H1 (cell line): ENCODE measurements around the gene SPATS2. TPM values are rescaled to one million over a fixed set of nuclear protein-coding genes. Genes with fewer than 3 reads are reported as not detected.
A peak's percentile ranks its signal among the peaks of the same experiment; 100 is the strongest.

ENCODE experiments used
- CTCF ChIA-PET: fragments of 300-600 bp; sonication (Branson Sonifier 250); formaldehyde crosslinking; loops from one replicate; lab custom pipeline; 2021; ENCODE audit not compliant: partially characterized antibody; lab: Charles Lee
- POLR2A ChIA-PET: fragments of 300-600 bp; sonication (Branson Sonifier 250); formaldehyde crosslinking; loops from one replicate; lab custom pipeline; 2021; ENCODE audit warnings: inconsistent platforms; ENCODE audit not compliant: partially characterized antibody; lab: Charles Lee
- DNase-seq, 2 experiments: peaks; one replicate each; pipeline versions ENCODE4 v3.0.0 to v3.0.0-alpha.2; 2010 to 2022; ENCODE audit warnings: low spot score in 2 of 2, low read depth in 1 of 2, mixed read lengths in 1 of 2
- FAIRE-seq: peaks from 2 replicates; lab custom pipeline; 2011; peaks lifted over from hg19 to GRCh38; lab: Jason Lieb, UNC
- H2AFZ ChIP-seq: 2 replicates; pipeline ENCODE4 v1.8.1; 2012; ENCODE audit warnings: low read length, inconsistent platforms
- H2AK5ac ChIP-seq: 2 replicates; pipeline ENCODE4 v1.6.1; 2013; ENCODE audit warnings: low read depth, low read length
- H2BK120ac ChIP-seq: replicated peaks from 2 replicates; pipeline ENCODE3; 2013; ENCODE audit warnings: low read depth, low read length, inconsistent platforms
- H2BK12ac ChIP-seq: 2 replicates; pipeline ENCODE4 v1.6.1; 2013; ENCODE audit warnings: low read depth, low read length
- H2BK15ac ChIP-seq: 2 replicates; pipeline ENCODE4 v1.6.1; 2013; ENCODE audit warnings: low read length
- H2BK20ac ChIP-seq: 2 replicates; pipeline ENCODE4 v1.6.1; 2013; ENCODE audit warnings: low read length
- H2BK5ac ChIP-seq: 2 replicates; pipeline ENCODE4 v1.6.1; 2013; ENCODE audit warnings: low read depth, low read length
- H3K14ac ChIP-seq: 2 replicates; pipeline ENCODE4 v1.6.1; 2013; ENCODE audit warnings: inconsistent platforms; ENCODE audit not compliant: insufficient read length
- H3K18ac ChIP-seq: 2 replicates; pipeline ENCODE4 v1.6.1; 2013; ENCODE audit warnings: low read length; ENCODE audit errors: extremely low read depth
- H3K23ac ChIP-seq: 2 replicates; pipeline ENCODE4 v1.6.1; 2013; ENCODE audit warnings: inconsistent platforms; ENCODE audit not compliant: insufficient read length
- H3K23me2 ChIP-seq: 2 replicates; pipeline ENCODE4 v1.6.1; 2013; ENCODE audit warnings: low read depth, low read length
- H3K27ac ChIP-seq: 2 replicates; pipeline ENCODE4 v1.6.1; 2011; ENCODE audit warnings: low read depth, low read length, inconsistent platforms
- H3K27me3 ChIP-seq, 4 experiments: replicated peaks in 1 of 4; 1 replicate in 1 of 4; 2 replicates in 3 of 4; pipeline versions ENCODE4 v1.6.1 to v1.8.1; 2011 to 2013; ENCODE audit warnings: low read length in 3 of 4, mild to moderate bottlenecking in 3 of 4, inconsistent platforms in 2 of 4, mixed read lengths in 2 of 4, moderate library complexity in 1 of 4; ENCODE audit not compliant: control insufficient read depth in 3 of 4, insufficient read depth in 3 of 4; ENCODE audit errors: extremely low read depth in 1 of 4
- H3K36me3 ChIP-seq, 4 experiments: 2 replicates each; pipeline versions ENCODE4 v1.6.1 to v1.8.1; 2011 to 2013; ENCODE audit warnings: mild to moderate bottlenecking in 4 of 4, low read length in 3 of 4, moderate library complexity in 2 of 4, control low read depth in 1 of 4, inconsistent platforms in 1 of 4; ENCODE audit not compliant: insufficient read depth in 4 of 4, control insufficient read depth in 2 of 4
- H3K4ac ChIP-seq: replicated peaks from 2 replicates; pipeline ENCODE3; 2013; ENCODE audit warnings: low read length, low read depth, mixed read lengths, inconsistent platforms; ENCODE audit not compliant: insufficient read length
- H3K4me1 ChIP-seq, 4 experiments: replicated peaks in 1 of 4; 1 replicate in 1 of 4; 2 replicates in 3 of 4; pipeline versions ENCODE4 v1.6.1 to v1.8.1; 2011 to 2013; ENCODE audit warnings: low read length in 3 of 4, inconsistent platforms in 2 of 4, mixed read lengths in 1 of 4; ENCODE audit not compliant: insufficient read depth in 4 of 4, control insufficient read depth in 3 of 4
- H3K4me2 ChIP-seq, 2 experiments: 2 replicates each; pipeline versions ENCODE4 v1.6.1 to v1.8.1; 2011 to 2013; ENCODE audit warnings: low read depth in 2 of 2, low read length in 2 of 2, control low read depth in 1 of 2, inconsistent platforms in 1 of 2, mild to moderate bottlenecking in 1 of 2; ENCODE audit not compliant: insufficient read depth in 1 of 2
- H3K4me3 ChIP-seq, 4 experiments: fragments of 200-600, 300-600 bp in 1 of 4; sonication (generic), shearing (Covaris generic), sonication (Bioruptor Twin) in 1 of 4; 2 replicates each; pipeline versions ENCODE4 v1.5.1 to v1.8.1; 2011 to 2016; ENCODE audit warnings: low read length in 4 of 4, low read depth in 3 of 4, control low read depth in 2 of 4, inconsistent platforms in 2 of 4, mild to moderate bottlenecking in 2 of 4, mixed read lengths in 1 of 4, moderate library complexity in 1 of 4; ENCODE audit not compliant: insufficient read depth in 2 of 4; ENCODE audit errors: extremely low read depth in 1 of 4
- H3K56ac ChIP-seq: replicated peaks from 2 replicates; pipeline ENCODE3; 2013; ENCODE audit warnings: low read depth, mild to moderate bottlenecking, mixed read lengths, low read length, inconsistent platforms; ENCODE audit not compliant: insufficient read length
- H3K79me1 ChIP-seq: 2 replicates; pipeline ENCODE4 v1.6.1; 2013; ENCODE audit warnings: low read depth, low read length, control low read depth
- H3K79me2 ChIP-seq, 2 experiments: 2 replicates each; pipeline versions ENCODE4 v1.6.1 to v1.8.1; 2012 to 2013; ENCODE audit warnings: low read length in 2 of 2, mild to moderate bottlenecking in 2 of 2, inconsistent platforms in 1 of 2; ENCODE audit not compliant: insufficient read depth in 2 of 2, control insufficient read depth in 1 of 2
- H3K9ac ChIP-seq, 4 experiments: replicated peaks in 1 of 4; 1 replicate in 1 of 4; 2 replicates in 3 of 4; pipeline versions ENCODE4 v1.6.1 to v1.8.1; 2011 to 2013; ENCODE audit warnings: low read depth in 3 of 4, low read length in 3 of 4, control low read depth in 2 of 4, mild to moderate bottlenecking in 2 of 4, moderate library complexity in 2 of 4, inconsistent platforms in 1 of 4; ENCODE audit errors: extremely low read depth in 1 of 4
- H3K9me3 ChIP-seq, 2 experiments: 2 replicates each; pipeline versions ENCODE4 v1.6.1 to v1.8.1; 2012 to 2013; ENCODE audit warnings: mild to moderate bottlenecking in 2 of 2, moderate library complexity in 2 of 2, control low read depth in 1 of 2, inconsistent platforms in 1 of 2, low read depth in 1 of 2, low read length in 1 of 2, mixed read lengths in 1 of 2; ENCODE audit not compliant: insufficient read depth in 2 of 2
- H4K20me1 ChIP-seq, 2 experiments: replicated peaks in 1 of 2; 2 replicates each; pipeline versions ENCODE3 to v1.8.1; 2011 to 2013; ENCODE audit warnings: inconsistent platforms in 2 of 2, low read length in 2 of 2, mild to moderate bottlenecking in 1 of 2; ENCODE audit not compliant: insufficient read depth in 2 of 2, control insufficient read depth in 1 of 2
- H4K5ac ChIP-seq: 2 replicates; pipeline ENCODE4 v1.6.1; 2013; ENCODE audit warnings: low read length, low read depth, mixed read lengths, inconsistent platforms; ENCODE audit not compliant: insufficient read length
- H4K8ac ChIP-seq: 2 replicates; pipeline ENCODE4 v1.8.0; 2013; ENCODE audit warnings: mild to moderate bottlenecking, moderate library complexity, low read length, inconsistent platforms; ENCODE audit not compliant: insufficient read depth; ENCODE audit errors: extremely low read depth
- H4K91ac ChIP-seq: replicated peaks from 2 replicates; pipeline ENCODE3; 2013; ENCODE audit warnings: low read length, mixed read lengths, inconsistent platforms; ENCODE audit not compliant: insufficient read length
- E2F6 ChIP-seq: IDR thresholded peaks from 2 replicates; pipeline ENCODE4 v1.6.1; 2012; ENCODE audit warnings: inconsistent platforms
- GTF2F1 ChIP-seq: IDR thresholded peaks from 2 replicates; pipeline ENCODE4 v1.6.1; 2012; ENCODE audit warnings: low read depth, low read length, improper control_type of control experiment, borderline replicate concordance
- KDM5A ChIP-seq: fragments of 200-600 bp; IDR thresholded peaks from 2 replicates; pipeline ENCODE4 v1.7.1; 2012; ENCODE audit warnings: mild to moderate bottlenecking, low read length, inconsistent platforms, mixed read lengths
- POLR2A ChIP-seq, 2 experiments: IDR thresholded peaks; 1 replicate in 1 of 2; 2 replicates in 1 of 2; pipeline ENCODE4 v1.6.1; 2011; ENCODE audit warnings: low read depth in 2 of 2, low read length in 2 of 2, mild to moderate bottlenecking in 2 of 2; ENCODE audit errors: control extremely low read depth in 1 of 2
- RBBP5 ChIP-seq: IDR thresholded peaks from 2 replicates; pipeline ENCODE4 v1.7.1; 2012; ENCODE audit warnings: low read depth, mild to moderate bottlenecking, inconsistent platforms, low read length, moderate library complexity, borderline replicate concordance
- WGBS, 2 experiments: shearing (Covaris generic) in 1 of 2; methylation state at CpG; one replicate each; pipeline versions ENCODE4 v1.1.6 to v1.1.7; 2013 to 2015; ENCODE audit warnings: low lambda C conversion rate in 2 of 2, mixed read lengths in 2 of 2, inconsistent platforms in 1 of 2, low coverage in 1 of 2, missing lambda C conversion rate in 1 of 2; ENCODE audit not compliant: insufficient replicate concordance in 2 of 2, insufficient coverage in 1 of 2, insufficient read length in 1 of 2; ENCODE audit errors: extremely low coverage in 1 of 2, missing lambda C conversion rate in 1 of 2; 5-methylcytosine and 5-hydroxymethylcytosine counted together
- polyA plus RNA-seq, 7 experiments: library from polyadenylated mRNA; depleted of rRNA in 3 of 7; stranded (reverse) in 5 of 7; unstranded in 2 of 7; fragments of >200 nt in 5 of 7; fragments of 200-250 nt in 2 of 7; gene quantifications; 1 replicate in 5 of 7; 2 replicates in 1 of 7; 4 replicates in 1 of 7; pipeline versions ENCODE4 v1.2.1 to v1.2.3, GENCODE V29; 2011 to 2013; ENCODE audit warnings: missing spikeins in 2 of 7, mixed read lengths in 2 of 7
- total RNA-seq: library from RNA; stranded (reverse); fragmentation: NEBNext Ultra II Directional; extraction: Animal tissue kit (Norgen Biotek cat#: 25700); gene quantifications from 2 replicates; pipeline ENCODE4 v1.2.1, GENCODE V29; 2021

Gene SPATS2
- total and polyA plus RNA-seq, 2 of the 8 experiments (the other 6 are each of a cell fraction or from before 2014, with no cell fraction given): 19.2 to 24.5 TPM

DNA sequence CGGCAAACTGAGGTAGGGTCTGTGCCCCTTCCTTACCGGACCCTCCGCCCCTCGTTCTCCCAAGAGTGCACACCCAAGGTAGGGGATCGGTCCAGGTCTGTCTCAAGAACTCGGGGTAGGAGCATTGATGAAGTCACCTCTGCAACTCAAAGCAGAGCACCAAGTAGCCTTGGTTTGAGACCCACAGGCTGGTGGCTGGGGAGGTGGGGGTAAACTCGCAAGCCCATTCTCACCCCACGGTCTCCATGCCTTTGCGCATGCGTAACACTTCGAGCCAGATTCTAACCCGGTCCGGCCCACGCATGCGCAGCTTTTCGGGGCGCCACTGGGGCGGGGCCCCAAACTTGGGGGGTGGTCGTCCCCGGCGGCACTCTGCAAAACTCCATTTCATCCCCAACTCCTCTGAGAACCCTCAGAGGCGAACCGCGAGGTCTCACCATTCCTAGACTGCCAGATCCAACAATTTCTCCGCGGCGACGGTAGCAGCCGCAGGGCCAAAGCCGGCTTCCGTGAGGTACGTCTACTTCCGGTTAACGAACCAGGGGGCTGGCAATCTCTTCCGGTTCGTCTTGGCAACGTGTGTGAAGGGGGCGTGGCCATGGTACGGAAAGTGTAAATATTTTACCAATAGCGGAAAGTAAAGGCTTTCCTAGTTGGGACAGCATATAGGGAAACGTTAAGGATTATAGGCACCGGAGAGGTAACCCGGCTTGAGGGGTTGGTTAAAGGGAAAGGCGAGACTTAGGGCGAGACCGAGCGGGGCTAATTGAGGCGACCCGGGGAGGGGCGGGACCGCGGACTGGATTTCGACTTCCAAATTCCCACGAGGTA, 200.6 kb downstream of the SPATS2 start, which contains the start of gene MCRS1:
Gene MCRS1, minus strand, starts transcription at position 532 of the 831 bp plus-strand sequence. CDS start 1,411 bp downstream, outside the sequence.
- H4K5ac ChIP-seq: peak within 1 kb of the TSS; percentile 94
- no peak within 1 kb of the TSS for H3K56ac ChIP-seq
- no peak within 1 kb of the TSS for H2AK5ac ChIP-seq
- no peak within 1 kb of the TSS for H3K14ac ChIP-seq
- peaks cover 9 to 20% (median 12%) of the 10 kb centered on the region in 4 experiments; a peak in 6 of 8 replicates for H3K36me3 ChIP-seq
- DNase-seq (peak; percentile 44 to 92), FAIRE-seq (peak; percentile 45)
- H3K79me1 ChIP-seq: peaks cover 15% of the 10 kb centered on the region
- peak within 1 kb of the TSS; percentile 72 to 91 for H3K4me2 ChIP-seq
- CTCF ChIA-PET: interaction anchor here (0.9 to 7.7 kb wide), 7 partner anchors 10 to 221 kb away, joined by 3 to 115 read pairs (median 6); partner anchors contain the start of gene DNAJC22
- H4K8ac ChIP-seq: peak within 1 kb of the TSS; percentile 99; the same call in 1 of the 2 replicates
- no peaks in the 10 kb centered on the region for H3K9me3 ChIP-seq
- peak within 1 kb of the TSS; percentile 6; the same call in 1 of the 2 replicates for H2BK12ac ChIP-seq
- peaks cover 6% of the 10 kb centered on the region; the same call in 1 of the 2 replicates for H3K23me2 ChIP-seq
- H3K4ac ChIP-seq: no peak within 1 kb of the TSS
- no peaks in the 10 kb centered on the region for H3K27me3 ChIP-seq
- H3K18ac ChIP-seq: peak within 1 kb of the TSS; percentile 98
- no peak within 1 kb of the TSS for H3K23ac ChIP-seq
- no peaks in the 10 kb centered on the region; a peak in 3 of 7 replicates for H3K4me1 ChIP-seq
- peak within 1 kb of the TSS; percentile 89 for H2AFZ ChIP-seq
- H3K27ac ChIP-seq: peak within 1 kb of the TSS; percentile 89
- POLR2A ChIA-PET: interaction anchor here (0.7 to 9.1 kb wide), 15 partner anchors 9 to 284 kb away, joined by 3 to 72 read pairs (median 4); partner anchors contain the start of genes PRPF40B, SPATS2 and TMBIM6
- peak within 1 kb of the TSS; percentile 83 to 92 (median 91) for H3K9ac ChIP-seq
- H4K20me1 ChIP-seq: peaks cover 0 to 9% of the 10 kb centered on the region in 2 experiments
- H2BK5ac ChIP-seq: peak within 1 kb of the TSS; percentile 92
- no peak within 1 kb of the TSS for H2BK20ac ChIP-seq
- H3K4me3 ChIP-seq: peak within 1 kb of the TSS; percentile 75 to 100 (median 96)
- 1% methylated on average over 54 of the region's 54 CpGs; no CpG with 5 or more reads in 1 of the 2 experiments for WGBS, 2 experiments
- H2BK120ac ChIP-seq: no peak within 1 kb of the TSS
- H4K91ac ChIP-seq: peak within 1 kb of the TSS; percentile 54
- H3K79me2 ChIP-seq: peaks cover 0 to 33% of the 10 kb centered on the region in 2 experiments; a peak in 2 of 4 replicates
- H2BK15ac ChIP-seq: no peak within 1 kb of the TSS
- TF ChIP-seq KDM5A: peak; percentile 30; the same call in 1 of the 2 replicates
- no peak; the same call in 1 of the 2 replicates for TF ChIP-seq E2F6
- TF ChIP-seq POLR2A (IDR thresholded peaks at IDR 0.05; ENCODE audit: control extremely low read depth in 1 of 2, low read depth in 2 of 2, low read length in 2 of 2): peak; percentile 95 to 96
- peak; percentile 48; the same call in 1 of the 2 replicates for TF ChIP-seq GTF2F1
- peak; percentile 99 for TF ChIP-seq RBBP5
